ENCODE data around the gene LYL1.

GRCh38 chr19:13093407-13094105 is 9.1 kb downstream of the LYL1 start:
- peak; percentile 77 for TF ChIP-seq CTCF (IDR thresholded peaks at IDR 0.05; ENCODE audit: insufficient read depth, low read length)
- TF ChIP-seq GABPA (IDR thresholded peaks at IDR 0.05; ENCODE audit: low read depth), result no peak
- no peak for TF ChIP-seq POLR2AphosphoS5 (IDR thresholded peaks at IDR 0.05; ENCODE audit: low read depth)
- TF ChIP-seq REST (IDR thresholded peaks at IDR 0.05; ENCODE audit: insufficient replicate concordance, low read depth), result no peak

Measured in HL-60 (cell line).